Stomach (tissue), 4 donors: Measurements from ENCODE around the gene SP4.

Experiments
- CTCF ChIP-seq, 7 experiments: fragments of 450-650 bp in 4 of 7; fragments of 200-600 bp in 3 of 7; sonication (generic) in 3 of 7; IDR thresholded peaks; one replicate each; pipeline ENCODE4 v1.5.1; 2016 to 2019; ENCODE audit warnings: antibody characterized with exemption in 7 of 7, control low read depth in 2 of 7, mild to moderate bottlenecking in 1 of 7
- EP300 ChIP-seq: sonication (generic); formaldehyde crosslinking; IDR thresholded peaks from one replicate; pipeline ENCODE4 v1.6.1; 2017; ENCODE audit warnings: antibody characterized with exemption
- POLR2AphosphoS5 ChIP-seq, 3 donors: sonication (generic); formaldehyde crosslinking; IDR thresholded peaks; one replicate each; pipeline ENCODE4 v1.6.1; 2016; ENCODE audit warnings: antibody characterized with exemption in 3 of 3

- TF ChIP-seq CTCF (IDR thresholded peaks at IDR 0.05) (no peak), EP300 (no peak), POLR2AphosphoS5 (IDR thresholded peaks at IDR 0.05) (no peak)
These were observed 19.9 kb upstream of the SP4 start for GRCh38 chr7:21407796-21408480.
